Neural cell (in vitro differentiated cells): Measurements from ENCODE around the gene APBA1. TPM values are rescaled to one million over a fixed set of nuclear protein-coding genes. Genes with fewer than 3 reads are reported as not detected.

Experiments
- H2AFZ ChIP-seq: fragments of 200-600, 300-800 bp; sonication (generic), shearing (Covaris generic); 2 replicates; pipeline ENCODE4 v1.6.0; 2014; ENCODE audit warnings: low read depth, mild to moderate bottlenecking, antibody characterized with exemption, low read length, moderate library complexity
- H3F3A ChIP-seq: fragments of 200-600 bp; shearing (Covaris generic); 2 replicates; pipeline ENCODE4 v1.6.1; 2016; ENCODE audit warnings: mild to moderate bottlenecking, moderate library complexity, mixed read lengths, antibody characterized with exemption, low read length; ENCODE audit not compliant: insufficient read depth, poor library complexity, severe bottlenecking
- H3K27ac ChIP-seq: fragments of 200-600, 300-800 bp; sonication (generic), shearing (Covaris generic); 2 replicates; pipeline ENCODE4 v1.5.1; 2014; ENCODE audit warnings: mild to moderate bottlenecking, low read length, moderate library complexity
- H3K27me3 ChIP-seq: fragments of 300-800, 200-600 bp; sonication (generic), shearing (Covaris generic); 2 replicates; pipeline ENCODE4 v1.6.0; 2014; ENCODE audit warnings: mild to moderate bottlenecking, low read depth, low read length, moderate library complexity; ENCODE audit not compliant: insufficient read depth
- H3K36me3 ChIP-seq: fragments of 300-800, 200-600 bp; sonication (generic), shearing (Covaris generic); 2 replicates; pipeline ENCODE4 v1.5.1; 2014; ENCODE audit warnings: mild to moderate bottlenecking, antibody characterized with exemption, low read length, moderate library complexity; ENCODE audit not compliant: insufficient read depth
- H3K4me2 ChIP-seq: fragments of 300-800, 200-600 bp; sonication (generic), shearing (Covaris generic); 2 replicates; pipeline ENCODE4 v1.6.0; 2014; ENCODE audit warnings: mild to moderate bottlenecking, low read length
- H3K4me3 ChIP-seq: fragments of 300-800, 200-600 bp; sonication (generic), shearing (Covaris generic); 2 replicates; pipeline ENCODE4 v1.5.1; 2014; ENCODE audit warnings: mild to moderate bottlenecking, low read length, moderate library complexity
- H3K79me2 ChIP-seq: fragments of 200-600 bp; shearing (Covaris generic); replicated peaks from 2 replicates; pipeline ENCODE4 v1.6.0; 2014; ENCODE audit warnings: mild to moderate bottlenecking, low read length, moderate library complexity; ENCODE audit not compliant: insufficient read depth
- H3K9ac ChIP-seq: fragments of 300-800, 200-600 bp; sonication (generic), shearing (Covaris generic); 2 replicates; pipeline ENCODE4 v1.6.1; 2016; ENCODE audit warnings: mild to moderate bottlenecking, low read length, mixed read lengths
- H3K9me2 ChIP-seq: fragments of 200-600 bp; shearing (Covaris generic); 2 replicates; pipeline ENCODE4 v1.6.1; 2016; ENCODE audit warnings: mild to moderate bottlenecking, low read length, mixed read lengths; ENCODE audit not compliant: insufficient read depth
- H3K9me3 ChIP-seq: fragments of 200-600, 300-800 bp; sonication (generic), shearing (Covaris generic); 2 replicates; pipeline ENCODE4 v1.6.1; 2016; ENCODE audit warnings: mild to moderate bottlenecking, mixed run types, low read length, moderate library complexity, mixed read lengths
- H4K20me1 ChIP-seq: fragments of 200-600 bp; shearing (Covaris generic); 2 replicates; pipeline ENCODE4 v1.6.1; 2016; ENCODE audit warnings: mild to moderate bottlenecking, mixed run types; ENCODE audit not compliant: insufficient read depth
- CTCF ChIP-seq: fragments of 450-650 bp; IDR thresholded peaks from 2 replicates; pipeline ENCODE4 v1.5.1; 2014; ENCODE audit warnings: antibody characterized with exemption, mild to moderate bottlenecking, moderate library complexity; ENCODE audit not compliant: poor library complexity, severe bottlenecking
- EP300 ChIP-seq: fragments of 450-650 bp; conservative IDR thresholded peaks from 2 replicates; pipeline ENCODE4 v1.6.1; 2014; ENCODE audit warnings: antibody characterized with exemption, mild to moderate bottlenecking, moderate library complexity; ENCODE audit not compliant: poor library complexity, severe bottlenecking
- EZH2 ChIP-seq: fragments of 200-600, 300-800 bp; shearing (Covaris generic), sonication (generic); IDR thresholded peaks from 2 replicates; pipeline ENCODE4 v1.6.1; 2014; ENCODE audit warnings: antibody characterized with exemption, low read length, borderline replicate concordance, mild to moderate bottlenecking; ENCODE audit not compliant: insufficient read depth, poor library complexity, severe bottlenecking
- MXI1 ChIP-seq: fragments of 450-650 bp; conservative IDR thresholded peaks from 2 replicates; pipeline ENCODE4 v1.6.1; 2014; ENCODE audit warnings: antibody characterized with exemption, mild to moderate bottlenecking; ENCODE audit not compliant: poor library complexity, severe bottlenecking
- POLR2AphosphoS5 ChIP-seq: IDR thresholded peaks from 2 replicates; pipeline ENCODE4 v1.6.1; 2012
- RAD21 ChIP-seq: fragments of 450-650 bp; conservative IDR thresholded peaks from 2 replicates; pipeline ENCODE4 v1.6.1; 2014; ENCODE audit warnings: antibody characterized with exemption, mild to moderate bottlenecking, moderate library complexity
- SMC3 ChIP-seq: fragments of 450-650 bp; conservative IDR thresholded peaks from 2 replicates; pipeline ENCODE4 v1.6.1; 2014; ENCODE audit warnings: antibody characterized with exemption, mild to moderate bottlenecking, moderate library complexity; ENCODE audit not compliant: poor library complexity
- TAF1 ChIP-seq: IDR thresholded peaks from 2 replicates; pipeline ENCODE4 v1.6.1; 2012; ENCODE audit warnings: low read depth
- polyA plus RNA-seq: library from polyadenylated mRNA; depleted of rRNA; stranded (reverse); fragments of >200 nt; gene quantifications from 2 replicates; pipeline ENCODE4 v1.2.3, GENCODE V29; 2014
- TF ChIP-seq, protein P1 (sequence below): IDR thresholded peaks from 2 replicates; pipeline ENCODE4 v1.6.1; 2012; ENCODE audit warnings: borderline replicate concordance

The APBA1 gene
- polyA plus RNA-seq, 1 donor from 2014 or later, result 10.9 TPM

GRCh38 chr9:69476797-69477196 lies 195.4 kb downstream of the APBA1 start:
- Histone ChIP-seq H3K36me3 (no peaks in the 10 kb centered on the region), H3K4me3 (no peak overlapping the region), H3K4me2 (no peak overlapping the region), H3K9me3 (no peaks in the 10 kb centered on the region), H3K79me2 (no peaks in the 10 kb centered on the region), H3K9ac (no peak overlapping the region), H3K27me3 (no peaks in the 10 kb centered on the region), H4K20me1 (no peaks in the 10 kb centered on the region), H2AFZ (no peak overlapping the region), H3K9me2 (no peaks in the 10 kb centered on the region), H3K27ac (no peak overlapping the region), H3F3A (no peaks in the 10 kb centered on the region)
- TF ChIP-seq MXI1 (no peak), EZH2 (no peak), POLR2AphosphoS5 (no peak), SMC3 (no peak), EP300 (no peak), CTCF (no peak), TAF1 (no peak), RAD21 (no peak)
- TF ChIP-seq, protein P1, sequence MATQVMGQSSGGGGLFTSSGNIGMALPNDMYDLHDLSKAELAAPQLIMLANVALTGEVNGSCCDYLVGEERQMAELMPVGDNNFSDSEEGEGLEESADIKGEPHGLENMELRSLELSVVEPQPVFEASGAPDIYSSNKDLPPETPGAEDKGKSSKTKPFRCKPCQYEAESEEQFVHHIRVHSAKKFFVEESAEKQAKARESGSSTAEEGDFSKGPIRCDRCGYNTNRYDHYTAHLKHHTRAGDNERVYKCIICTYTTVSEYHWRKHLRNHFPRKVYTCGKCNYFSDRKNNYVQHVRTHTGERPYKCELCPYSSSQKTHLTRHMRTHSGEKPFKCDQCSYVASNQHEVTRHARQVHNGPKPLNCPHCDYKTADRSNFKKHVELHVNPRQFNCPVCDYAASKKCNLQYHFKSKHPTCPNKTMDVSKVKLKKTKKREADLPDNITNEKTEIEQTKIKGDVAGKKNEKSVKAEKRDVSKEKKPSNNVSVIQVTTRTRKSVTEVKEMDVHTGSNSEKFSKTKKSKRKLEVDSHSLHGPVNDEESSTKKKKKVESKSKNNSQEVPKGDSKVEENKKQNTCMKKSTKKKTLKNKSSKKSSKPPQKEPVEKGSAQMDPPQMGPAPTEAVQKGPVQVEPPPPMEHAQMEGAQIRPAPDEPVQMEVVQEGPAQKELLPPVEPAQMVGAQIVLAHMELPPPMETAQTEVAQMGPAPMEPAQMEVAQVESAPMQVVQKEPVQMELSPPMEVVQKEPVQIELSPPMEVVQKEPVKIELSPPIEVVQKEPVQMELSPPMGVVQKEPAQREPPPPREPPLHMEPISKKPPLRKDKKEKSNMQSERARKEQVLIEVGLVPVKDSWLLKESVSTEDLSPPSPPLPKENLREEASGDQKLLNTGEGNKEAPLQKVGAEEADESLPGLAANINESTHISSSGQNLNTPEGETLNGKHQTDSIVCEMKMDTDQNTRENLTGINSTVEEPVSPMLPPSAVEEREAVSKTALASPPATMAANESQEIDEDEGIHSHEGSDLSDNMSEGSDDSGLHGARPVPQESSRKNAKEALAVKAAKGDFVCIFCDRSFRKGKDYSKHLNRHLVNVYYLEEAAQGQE, result no peak

DNA sequence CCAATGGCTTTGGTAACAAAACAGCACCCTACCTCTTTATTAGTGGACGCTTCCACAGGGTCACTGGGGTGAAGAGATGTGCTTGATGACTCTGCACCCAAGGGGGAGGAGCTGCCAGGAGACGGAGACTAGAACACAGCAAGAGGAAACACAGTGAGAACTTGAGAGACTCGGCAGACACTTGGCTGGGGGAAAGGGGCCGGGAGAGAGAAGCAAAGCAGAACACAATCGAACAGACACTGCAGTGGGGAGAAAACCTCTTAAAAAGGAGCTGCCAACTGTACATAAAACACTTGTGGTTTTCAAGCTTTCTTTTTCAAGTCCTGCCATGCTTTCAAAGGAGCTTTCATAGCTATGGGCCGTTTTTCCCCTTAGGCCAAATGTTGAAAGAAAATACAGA lies 196.2 kb downstream of the APBA1 start:
- Histone ChIP-seq H3K9me3 (no peaks in the 10 kb centered on the region), H3K27me3 (no peaks in the 10 kb centered on the region), H3K4me2 (no peak overlapping the region), H3K79me2 (no peaks in the 10 kb centered on the region), H2AFZ (no peak overlapping the region), H3K27ac (no peak overlapping the region), H3K4me3 (no peak overlapping the region), H3K9ac (no peak overlapping the region), H3F3A (no peaks in the 10 kb centered on the region), H3K9me2 (no peaks in the 10 kb centered on the region), H3K36me3 (no peaks in the 10 kb centered on the region), H4K20me1 (no peaks in the 10 kb centered on the region)
- TF ChIP-seq, protein P1, result no peak
- no peak for TF ChIP-seq MXI1
- no peak for TF ChIP-seq POLR2AphosphoS5
- TF ChIP-seq EP300, result no peak
- no peak for TF ChIP-seq CTCF
